Heart right ventricle (tissue), 16 donors: ENCODE data around the gene HLCS. TPM values are rescaled to one million over a fixed set of nuclear protein-coding genes. Genes with fewer than 3 reads are reported as not detected.
"Not testable (repeated sequence)": the region's sequence is repeated elsewhere in the genome, so short reads cannot be mapped to it uniquely, and the experiment has no call there.

Source experiments
- ATAC-seq, 8 donors: fragments of 200-7000 bp; cut with Tn5 transposase; one replicate each; pipeline ENCODE4 v1.9.1; 2020; ENCODE audit warnings: mild to moderate bottlenecking in 8 of 8, moderate library complexity in 8 of 8, moderate number of reproducible peaks in 1 of 8
- DNase-seq, 2 donors: peaks; one replicate each; pipeline ENCODE4 v3.0.0-alpha.2; 2020
- H3K27ac ChIP-seq, 10 donors: fragments of 200-600 bp; sonication (generic) in 2 of 10; one replicate each; pipeline versions ENCODE4 v1.5.0 to v1.8.0; 2020 to 2022; ENCODE audit warnings: mild to moderate bottlenecking in 3 of 10
- H3K27me3 ChIP-seq, 7 donors: fragments of 200-600 bp; one replicate each; pipeline ENCODE4 v1.8.0; 2021 to 2022; ENCODE audit warnings: mild to moderate bottlenecking in 2 of 7
- H3K36me3 ChIP-seq, 9 donors: fragments of 200-600 bp; sonication (generic) in 1 of 9; one replicate each; pipeline versions ENCODE4 v1.5.0 to v1.8.0; 2020 to 2022; ENCODE audit warnings: mild to moderate bottlenecking in 2 of 9
- H3K4me1 ChIP-seq, 9 donors: fragments of 200-600 bp; sonication (generic) in 1 of 9; one replicate each; pipeline versions ENCODE4 v1.5.0 to v1.8.0; 2020 to 2022; ENCODE audit warnings: mild to moderate bottlenecking in 4 of 9
- H3K4me3 ChIP-seq, 10 donors: fragments of 200-600 bp; sonication (generic) in 2 of 10; one replicate each; pipeline versions ENCODE4 v1.5.0 to v1.8.0; 2020 to 2022; ENCODE audit warnings: mild to moderate bottlenecking in 7 of 10, moderate library complexity in 2 of 10
- H3K9me3 ChIP-seq, 11 donors: fragments of 200-600 bp in 10 of 11; sonication (generic) in 2 of 11; one replicate each; pipeline versions ENCODE4 v1.5.0 to v1.8.0; 2013 to 2022; ENCODE audit warnings: mild to moderate bottlenecking in 2 of 11, control low read depth in 1 of 11, moderate library complexity in 1 of 11
- CTCF ChIP-seq, 9 donors: fragments of 200-600 bp; sonication (generic) in 2 of 9; IDR thresholded peaks; one replicate each; pipeline versions ENCODE4 v1.5.0 to v1.8.0; 2021 to 2022; ENCODE audit warnings: antibody characterized with exemption in 9 of 9, mild to moderate bottlenecking in 5 of 9, moderate library complexity in 1 of 9
- WGBS, 2 donors: extraction: QIAGEN DNeasy Blood & Tissue Kit; methylation state at CpG; one replicate each; pipeline ENCODE4 v1.1.7; 2013; ENCODE audit warnings: inconsistent platforms in 1 of 2; 5-methylcytosine and 5-hydroxymethylcytosine counted together
- intact Hi-C, 10 donors: fragments of 100-400 bp; cut with DNase I; formaldehyde crosslinking; loops; one replicate each; pipeline versions ENCODE4 v1.11.1 to v1.14.2; 2022
- polyA plus RNA-seq, 2 donors: library from polyadenylated mRNA; stranded (reverse); fragments of 200-250 nt; gene quantifications; one replicate each; pipeline ENCODE4 v1.2.3, GENCODE V29; 2013
- total RNA-seq, 10 donors: library from RNA; stranded (reverse); fragmentation: NEBNext Ultra II Directional in 3 of 10; extraction: Animal tissue kit (Norgen Biotek cat#: 25700) in 3 of 10; gene quantifications; one replicate each; pipeline versions ENCODE4 v1.2.1 to v1.2.4, GENCODE V29; 2021 to 2023
- donor health status: Arrhythmogenic right ventricular cardiomyopathy.
- donor health status: ischemic (EF 13 %, LVEDD 7.1; RV severe dilation, severe dysfunction).
- donor health status: healthy with polysubstance abuse.
- donor health status: DM: no; HTN: yes; CAD: no.
- donor health status: DM: no; HTN: no; CAD: no.
- donor health status: ischemic (EF 25% LVEDD 6.9; RV normal size, moderate dysfunction).
- donor health status: ischemic (EF 25% LVEDD 5.7; RV mildly dilated, moderate dysfunction).
- donor health status: healthy.
- donor health status: DM: yes; HTN: yes; CAD: no.
- donor health status: Ischemic cardiomyopathy.
- donor health status: ischemic (EF 35%, LVEDD 5.7; RV mildly dilated, moderate dysfunction).
- donor health status: nonischemic (EF 11% LVEDD 7.7; RV severe dilation, severe dysfunction).
- donor health status: DM: yes; HTN: yes; CAD: no.
- donor health status: PGD.
- donor health status: ischemic (EF 29% LVEDD 5.4; RV normal size, mild dysfunction).
- donor health status: nonischemic (EF 23%, LVEDD 6.1; RV moderate dilation, normal function).

HLCS gene
- total and polyA plus RNA-seq, 12 donors, result 2.0 to 9.6 (median 6.7) TPM

GRCh38 chr21:37001441-37001840 lies 35.0 kb upstream of the HLCS start:
- TF ChIP-seq CTCF (IDR thresholded peaks at IDR 0.05), result no peak
- H3K9me3 ChIP-seq, result no peaks in the 10 kb centered on the region
- no peak overlapping the region for H3K27ac ChIP-seq
- WGBS, 2 donors, result 44 to 62% methylated on average over 3 of the region's 3 CpGs
- H3K4me3 ChIP-seq, result no peak overlapping the region
- H3K36me3 ChIP-seq, result no peaks in the 10 kb centered on the region
- peaks cover 0 to 8% (median 5%) of the 10 kb centered on the region in 9 donors for H3K4me1 ChIP-seq
- no peak for DNase-seq
- peaks cover 5 to 17% (median 12%) of the 10 kb centered on the region in 7 donors for H3K27me3 ChIP-seq
- no peak for ATAC-seq
- intact Hi-C loops, result loop anchor here in 1 of 10 donors (10.0 kb wide), 1 partner anchor 497 kb away; no protein-coding TSS in a partner anchor

DNA sequence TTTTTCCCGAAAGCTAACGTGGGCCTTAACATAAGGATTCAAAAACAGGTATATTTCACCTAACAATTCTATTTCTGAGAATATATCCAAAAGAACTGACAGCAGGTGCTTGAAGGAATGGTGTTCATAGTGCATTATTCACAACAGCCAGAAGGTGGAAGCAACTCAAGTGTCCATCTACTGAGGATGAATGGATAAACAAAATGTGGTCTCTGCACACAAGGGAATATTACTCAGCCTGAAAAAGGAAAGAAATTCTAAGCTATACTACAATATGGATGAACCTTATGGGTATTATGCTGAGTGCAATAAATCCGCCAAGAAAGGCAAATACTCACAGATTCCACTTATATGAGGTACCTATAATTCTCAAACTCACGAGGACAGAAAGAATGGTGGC lies 33.9 kb upstream of the HLCS start:
- DNase-seq, result no peak
- Histone ChIP-seq H3K4me1 (no peaks in the 10 kb centered on the region), H3K4me3 (no peak overlapping the region), H3K9me3 (no peaks in the 10 kb centered on the region), H3K27ac (no peak overlapping the region), H3K27me3 (peaks cover 0 to 7% (median 1%) of the 10 kb centered on the region in 7 donors), H3K36me3 (no peaks in the 10 kb centered on the region)
- intact Hi-C loops, result loop anchor here in 1 of 10 donors (10.0 kb wide), 1 partner anchor 496 kb away; no protein-coding TSS in a partner anchor
- no peak for ATAC-seq
- WGBS, 2 donors, result 81 to 83% methylated on average over 4 of the region's 4 CpGs
- TF ChIP-seq CTCF (IDR thresholded peaks at IDR 0.05), result peak in 1 of 9 donors; percentile 7

DNA sequence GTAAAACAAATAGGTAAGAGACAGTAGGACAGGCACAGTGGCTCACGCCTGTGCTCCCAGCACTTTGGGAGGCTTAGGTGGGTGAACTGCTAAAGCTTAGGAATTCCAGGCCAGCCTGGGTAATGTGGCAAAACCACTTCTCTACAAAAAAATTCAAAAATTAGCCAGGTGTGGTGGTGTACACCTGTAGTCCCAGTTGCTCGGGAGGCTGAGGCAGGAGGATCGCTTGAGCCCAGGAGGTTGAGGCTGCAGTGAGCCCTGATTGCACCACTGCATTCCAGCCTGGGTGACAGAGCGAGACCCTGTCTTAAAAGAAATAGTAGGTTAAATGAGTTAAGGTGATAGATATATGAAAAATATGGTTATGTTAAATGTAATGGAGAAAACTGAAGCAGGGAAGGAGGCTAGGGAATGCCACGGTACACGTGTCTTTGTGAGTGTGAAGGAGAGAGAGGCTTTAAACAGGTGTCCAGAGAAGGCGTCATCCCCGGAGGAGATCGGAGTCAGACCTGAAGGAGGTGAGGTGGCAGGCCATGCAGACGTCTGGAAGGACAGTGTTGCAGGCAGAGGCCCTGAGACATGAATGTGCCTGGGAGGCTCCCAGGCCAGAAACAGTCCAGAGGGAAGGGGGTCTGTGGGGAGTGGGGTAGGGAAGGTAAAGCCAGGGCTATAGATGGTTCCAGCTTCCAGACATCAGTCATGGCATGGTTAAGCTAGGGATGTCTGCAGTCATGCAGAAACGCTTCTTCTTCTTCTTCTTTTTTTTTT lies 32.8 kb upstream of the HLCS start:
- intact Hi-C loops, result loop anchor here in 2 of 10 donors (10.0 kb wide), 1 partner anchor 75 kb away; the partner anchor contains the start of genes PIGP (in 2 of the 2) and TTC3 (in 2 of the 2)
- ATAC-seq (no peak), DNase-seq (no peak)
- Histone ChIP-seq H3K4me1 (no peaks in the 10 kb centered on the region), H3K36me3 (no peaks in the 10 kb centered on the region), H3K27ac (no peak overlapping the region), H3K9me3 (peaks cover 0 to 3% (median 0%) of the 10 kb centered on the region in 11 donors), H3K4me3 (no peak overlapping the region), H3K27me3 (peaks cover 0 to 7% (median 4%) of the 10 kb centered on the region in 7 donors)
- WGBS, 2 donors, result 87 to 93% methylated on average over 11 of the region's 11 CpGs
- no peak for TF ChIP-seq CTCF (IDR thresholded peaks at IDR 0.05)

DNA sequence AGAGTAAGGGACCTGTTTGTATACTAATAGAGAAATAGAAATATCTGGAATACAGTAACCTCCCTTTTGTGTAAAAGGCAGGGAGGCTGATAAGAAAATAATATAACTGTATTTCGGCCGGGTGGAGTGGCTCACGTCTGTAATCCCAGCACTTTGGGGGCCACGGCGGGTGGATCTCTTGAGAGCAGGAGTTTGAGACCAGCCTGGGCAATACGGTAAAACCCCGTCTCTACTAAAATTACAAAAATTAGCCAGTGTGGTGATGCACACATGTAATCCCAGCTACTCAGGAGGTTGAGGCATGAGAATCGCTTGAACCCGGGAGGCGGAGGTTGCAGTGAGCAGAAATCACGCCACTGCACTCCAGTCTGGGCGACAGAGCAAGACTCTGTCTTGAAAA lies 28.8 kb upstream of the HLCS start:
- H3K4me1 ChIP-seq, DNase-seq, H3K27ac ChIP-seq, ATAC-seq, H3K36me3 ChIP-seq, H3K4me3 ChIP-seq, H3K9me3 ChIP-seq: not testable (repeated sequence)
- H3K27me3 ChIP-seq, result peaks cover 0 to 21% (median 16%) of the 10 kb centered on the region in 7 donors
- 93 to 97% methylated on average over 12 of the region's 12 CpGs for WGBS, 2 donors
- intact Hi-C loops, result loop anchor here in 2 of 10 donors (10.0 kb wide), 1 partner anchor 80 kb away; the partner anchor contains the start of genes PIGP (in 2 of the 2) and TTC3 (in 2 of the 2)
